ENCODE results near the gene PF4V1. TPM values are rescaled to one million over a fixed set of nuclear protein-coding genes. Genes with fewer than 3 reads are reported as not detected.

PF4V1 gene
- total and polyA plus RNA-seq, 9 of the 15 experiments (the other 6 are each of a cell fraction or from before 2014, with no cell fraction given), result not detected

- TF ChIP-seq POLR3A (IDR thresholded peaks at IDR 0.05; ENCODE audit: borderline replicate concordance, extremely low read depth, insufficient read depth, insufficient read length) (no peak), ZNF518B (CRISPR knock-in tag; IDR thresholded peaks at IDR 0.05) (no peak), BACH1 (tag; IDR thresholded peaks at IDR 0.05) (no peak), BDP1 (IDR thresholded peaks at IDR 0.05; ENCODE audit: insufficient read depth, insufficient read length) (no peak), ZNF318 (IDR thresholded peaks at IDR 0.05; ENCODE audit: borderline replicate concordance in 1 of 2, low read depth in 1 of 2) (no peak), EWSR1 (IDR thresholded peaks at IDR 0.05; ENCODE audit: borderline replicate concordance, low read depth, partially characterized antibody) (no peak), SREBF2 (CRISPR knock-in tag; IDR thresholded peaks at IDR 0.05) (no peak), ARID2 (IDR thresholded peaks at IDR 0.05) (no peak), TCF7L2 (IDR thresholded peaks at IDR 0.05; ENCODE audit: low read depth, low read length) (no peak), PHTF2 (CRISPR knock-in tag; IDR thresholded peaks at IDR 0.05) (no peak), FOXP4 (CRISPR knock-in tag; IDR thresholded peaks at IDR 0.05; ENCODE audit: borderline replicate concordance) (no peak), FIP1L1 (IDR thresholded peaks at IDR 0.05; ENCODE audit: low read depth, low read length, poor library complexity, severe bottlenecking) (no peak)
Measured at GRCh38 chr4:73868206-73869129, 15.4 kb downstream of the PF4V1 start (continued).
